ENCODE results near the gene INPP5F. TPM values are rescaled to one million over a fixed set of nuclear protein-coding genes. Genes with fewer than 3 reads are reported as not detected.
A peak's percentile ranks its signal among the peaks of the same experiment; 100 is the strongest.

The INPP5F gene
- total and polyA plus RNA-seq, 2 of the 13 experiments (the other 11 are each of a cell fraction or from before 2014, with no cell fraction given): 12.5 to 15.7 TPM

GRCh38 chr10:119762035-119762434 lies 36.2 kb downstream of the INPP5F start (continued):
- TF ChIP-seq PRDM15 (CRISPR knock-in tag; IDR thresholded peaks at IDR 0.05) (no peak), TRAFD1 (CRISPR knock-in tag; IDR thresholded peaks at IDR 0.05; ENCODE audit: borderline replicate concordance) (no peak), RORA (CRISPR knock-in tag; IDR thresholded peaks at IDR 0.05) (no peak), MYPOP (CRISPR knock-in tag; IDR thresholded peaks at IDR 0.05) (no peak), IKZF4 (CRISPR knock-in tag; IDR thresholded peaks at IDR 0.05; ENCODE audit: borderline replicate concordance, low read depth, not compliant biosample characterization) (no peak), FOXK1 (CRISPR knock-in tag; IDR thresholded peaks at IDR 0.05; ENCODE audit: borderline replicate concordance, low read depth) (peak; percentile 53; the same call in 1 of the 2 replicates), ZHX2 (IDR thresholded peaks at IDR 0.05; ENCODE audit: low read depth) (no peak), ZHX2 (CRISPR knock-in tag; IDR thresholded peaks at IDR 0.05; ENCODE audit: borderline replicate concordance) (no peak), ARID4A (CRISPR knock-in tag; IDR thresholded peaks at IDR 0.05; ENCODE audit: borderline replicate concordance) (no peak)
